DOHH2 (cell line): Measurements from ENCODE around the gene RIPK4.

Experiments
- H3F3A ChIP-seq: fragments of 200-600 bp; sonication (generic), shearing (Covaris generic); 2 replicates; pipeline ENCODE4 v1.6.0; 2016; ENCODE audit warnings: antibody characterized with exemption, mild to moderate bottlenecking; ENCODE audit not compliant: control insufficient read depth, insufficient read depth
- H3K27ac ChIP-seq: fragments of 200-600 bp; sonication (generic); 2 replicates; pipeline ENCODE4 v1.5.1; 2014; ENCODE audit warnings: low read depth, mild to moderate bottlenecking, low read length, moderate library complexity
- H3K27me3 ChIP-seq: fragments of 200-600 bp; sonication (generic); 2 replicates; pipeline ENCODE4 v1.6.1; 2014; ENCODE audit warnings: mild to moderate bottlenecking, low read length, mixed read lengths; ENCODE audit not compliant: control insufficient read depth
- H3K36me3 ChIP-seq: fragments of 200-600 bp; sonication (generic); 2 replicates; pipeline ENCODE4 v1.6.1; 2014; ENCODE audit warnings: mild to moderate bottlenecking, low read length, moderate library complexity, mixed read lengths; ENCODE audit not compliant: control insufficient read depth
- H3K4me1 ChIP-seq: fragments of 200-600 bp; sonication (generic); 2 replicates; pipeline ENCODE4 v1.6.1; 2014; ENCODE audit warnings: mild to moderate bottlenecking, low read length, mixed read lengths; ENCODE audit not compliant: control insufficient read depth
- H3K4me2 ChIP-seq: fragments of 200-600 bp; sonication (generic); 2 replicates; pipeline ENCODE4 v1.6.0; 2014; ENCODE audit warnings: mild to moderate bottlenecking, low read length, moderate library complexity
- H3K4me3 ChIP-seq: fragments of 200-600 bp; sonication (generic); 2 replicates; pipeline ENCODE4 v1.5.1; 2014; ENCODE audit warnings: mild to moderate bottlenecking, low read length, mixed read lengths
- H3K79me2 ChIP-seq: fragments of 200-600 bp; sonication (generic); 2 replicates; pipeline ENCODE4 v1.6.1; 2014; ENCODE audit warnings: mild to moderate bottlenecking, low read length, mixed read lengths; ENCODE audit not compliant: control insufficient read depth
- H3K9me2 ChIP-seq: fragments of 200-600 bp; sonication (generic); replicated peaks from 2 replicates; pipeline ENCODE4 v1.6.1; 2014; ENCODE audit warnings: mild to moderate bottlenecking, low read length, mixed read lengths; ENCODE audit not compliant: control insufficient read depth
- H3K9me3 ChIP-seq: fragments of 200-600 bp; sonication (generic); 2 replicates; pipeline ENCODE4 v1.6.1; 2014; ENCODE audit warnings: antibody characterized with exemption, low read length, mixed read lengths; ENCODE audit not compliant: control insufficient read depth, insufficient read depth
- H4K20me1 ChIP-seq: fragments of 200-600 bp; sonication (generic); 2 replicates; pipeline ENCODE4 v1.6.0; 2014; ENCODE audit warnings: low read depth, mild to moderate bottlenecking, antibody characterized with exemption, low read length, moderate library complexity; ENCODE audit not compliant: control insufficient read depth, insufficient read depth
- EZH2phosphoT487 ChIP-seq: fragments of 200-600 bp; sonication (generic); IDR thresholded peaks from 2 replicates; pipeline ENCODE4 v1.6.1; 2017; ENCODE audit warnings: borderline replicate concordance, mild to moderate bottlenecking, antibody characterized with exemption, low read length, moderate library complexity, mixed read lengths
- TF ChIP-seq, protein P1 (sequence below): fragments of 200-600 bp; sonication (generic); IDR thresholded peaks from one replicate; pipeline ENCODE4 v1.5.1; 2014; ENCODE audit warnings: antibody characterized with exemption, mild to moderate bottlenecking, low read depth, low read length; ENCODE audit not compliant: poor library complexity, severe bottlenecking

The RIPK4 gene

DNA sequence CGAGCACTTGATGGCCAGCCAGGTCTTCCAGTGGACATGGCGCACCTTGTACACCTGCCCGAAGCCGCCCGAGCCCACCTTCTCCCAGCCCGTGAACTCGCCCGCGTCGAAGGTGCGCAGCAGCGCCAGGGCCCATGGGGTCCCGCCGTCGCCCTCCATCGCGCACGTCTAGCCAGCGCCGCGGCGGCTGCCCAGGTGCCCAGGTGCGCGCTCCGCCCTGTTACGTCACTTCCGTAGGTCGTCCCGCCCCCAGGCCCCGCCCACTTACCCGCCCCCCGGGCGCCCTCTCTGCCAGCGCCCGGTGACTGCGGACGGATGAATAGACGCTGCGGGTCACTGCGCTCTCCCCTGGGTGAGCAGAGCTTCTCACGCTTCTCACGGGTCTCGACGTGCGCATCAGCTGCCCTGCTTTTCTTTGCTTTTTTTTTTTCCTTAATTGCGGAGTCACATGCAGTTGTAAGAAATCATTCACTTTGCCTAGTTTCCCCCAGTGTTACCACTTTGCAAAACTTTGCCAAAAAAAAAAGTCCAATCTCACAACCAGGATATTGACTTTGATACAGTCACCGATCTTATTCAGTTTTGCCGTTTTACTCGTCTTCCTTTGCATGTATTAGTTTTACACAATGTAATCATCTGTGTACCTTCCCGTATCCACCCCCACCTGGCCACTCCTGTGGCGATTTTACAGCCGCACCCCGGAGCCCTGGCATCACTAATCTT is at the start of gene RIPK4:
TSS of gene RIPK4 (minus strand) at position 170 of the 723 bp plus-strand sequence. CDS start at position 159, 11 bp downstream.
- Histone ChIP-seq H4K20me1 (no peaks in the 10 kb centered on the region), H3K27ac (no peak within 1 kb of the TSS), H3K79me2 (no peaks in the 10 kb centered on the region), H3K4me3 (no peak within 1 kb of the TSS), H3K9me2 (no peaks in the 10 kb centered on the region), H3F3A (no peaks in the 10 kb centered on the region), H3K27me3 (peaks cover 22% of the 10 kb centered on the region), H3K4me1 (peaks cover 6% of the 10 kb centered on the region), H3K36me3 (no peaks in the 10 kb centered on the region), H3K9me3 (no peaks in the 10 kb centered on the region), H3K4me2 (no peak within 1 kb of the TSS)
- no peak for TF ChIP-seq EZH2phosphoT487
- TF ChIP-seq, protein P1, sequence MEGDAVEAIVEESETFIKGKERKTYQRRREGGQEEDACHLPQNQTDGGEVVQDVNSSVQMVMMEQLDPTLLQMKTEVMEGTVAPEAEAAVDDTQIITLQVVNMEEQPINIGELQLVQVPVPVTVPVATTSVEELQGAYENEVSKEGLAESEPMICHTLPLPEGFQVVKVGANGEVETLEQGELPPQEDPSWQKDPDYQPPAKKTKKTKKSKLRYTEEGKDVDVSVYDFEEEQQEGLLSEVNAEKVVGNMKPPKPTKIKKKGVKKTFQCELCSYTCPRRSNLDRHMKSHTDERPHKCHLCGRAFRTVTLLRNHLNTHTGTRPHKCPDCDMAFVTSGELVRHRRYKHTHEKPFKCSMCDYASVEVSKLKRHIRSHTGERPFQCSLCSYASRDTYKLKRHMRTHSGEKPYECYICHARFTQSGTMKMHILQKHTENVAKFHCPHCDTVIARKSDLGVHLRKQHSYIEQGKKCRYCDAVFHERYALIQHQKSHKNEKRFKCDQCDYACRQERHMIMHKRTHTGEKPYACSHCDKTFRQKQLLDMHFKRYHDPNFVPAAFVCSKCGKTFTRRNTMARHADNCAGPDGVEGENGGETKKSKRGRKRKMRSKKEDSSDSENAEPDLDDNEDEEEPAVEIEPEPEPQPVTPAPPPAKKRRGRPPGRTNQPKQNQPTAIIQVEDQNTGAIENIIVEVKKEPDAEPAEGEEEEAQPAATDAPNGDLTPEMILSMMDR: no peak

DNA sequence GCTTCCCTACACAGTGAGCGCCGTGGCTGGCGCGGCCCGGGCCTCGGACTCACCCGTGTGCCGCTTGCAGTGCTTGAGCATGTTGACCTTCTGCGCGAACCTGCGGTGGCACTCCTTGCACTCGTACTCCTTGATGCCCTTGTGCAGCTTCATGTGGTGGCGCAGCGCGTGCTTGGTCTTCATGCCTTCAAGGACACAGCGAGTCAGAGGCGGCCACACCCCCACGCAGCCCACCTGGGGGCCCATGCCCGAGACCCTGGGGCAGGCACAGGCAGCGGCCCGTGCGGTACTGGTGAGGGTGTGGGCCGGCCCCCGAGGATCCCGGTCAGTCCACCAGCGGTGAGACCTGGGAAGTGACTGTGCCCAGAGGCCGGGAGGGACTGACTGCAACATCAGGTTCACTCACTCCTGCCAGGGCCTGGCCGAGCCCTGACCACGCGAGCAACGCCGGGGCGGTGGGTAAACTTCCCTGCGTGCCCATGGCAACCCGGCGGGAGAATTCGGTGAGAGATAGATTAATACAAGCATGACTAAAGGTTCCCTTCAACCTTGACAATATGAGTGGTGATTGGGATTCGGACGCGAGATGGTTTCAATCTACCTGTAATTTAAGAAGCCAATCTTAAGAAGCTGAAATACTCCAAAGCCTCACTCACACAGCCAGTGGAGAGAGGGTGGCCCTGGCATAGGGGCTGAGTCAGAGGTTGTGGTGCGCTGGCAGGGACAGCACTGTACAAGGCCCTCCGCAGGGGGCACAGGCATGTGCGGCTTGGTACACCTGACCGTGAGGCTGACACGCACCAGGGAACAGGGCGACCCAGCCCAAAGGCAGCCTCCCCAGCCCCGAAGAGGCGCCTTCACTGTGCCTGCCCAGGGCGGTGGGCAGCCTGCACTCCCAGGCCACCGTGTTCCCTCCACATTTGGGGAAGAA is 49.1 kb upstream of the RIPK4 start:
- peaks cover 47% of the 10 kb centered on the region for H3K79me2 ChIP-seq

DNA sequence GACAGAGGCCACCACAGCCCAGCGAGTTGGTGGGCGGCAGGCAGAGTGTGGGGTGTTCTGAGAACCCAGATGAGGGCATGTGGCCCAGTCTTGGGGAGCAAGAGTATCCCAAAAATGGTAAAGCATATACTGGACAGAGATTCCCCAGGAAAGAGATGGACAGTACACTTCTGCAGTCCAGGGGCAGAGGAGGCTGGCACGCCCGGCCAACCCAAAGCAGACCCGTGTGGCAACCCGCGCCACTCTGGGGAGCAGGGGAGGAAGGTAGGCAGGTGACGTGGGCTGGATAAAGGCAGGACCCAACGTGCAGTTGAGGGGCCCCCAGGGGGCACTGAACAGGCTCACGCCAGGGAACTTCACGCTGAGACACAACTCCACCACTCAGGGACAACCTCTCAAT is 46.4 kb upstream of the RIPK4 start:
- Histone ChIP-seq H3K4me2 (no peak overlapping the region), H4K20me1 (peaks cover 16% of the 10 kb centered on the region; the same call in 1 of the 2 replicates), H3K9me2 (no peaks in the 10 kb centered on the region), H3K9me3 (no peaks in the 10 kb centered on the region), H3K4me3 (no peak overlapping the region), H3K36me3 (peaks cover 88% of the 10 kb centered on the region), H3K79me2 (peaks cover 72% of the 10 kb centered on the region), H3K4me1 (peaks cover 16% of the 10 kb centered on the region), H3K27me3 (no peaks in the 10 kb centered on the region), H3K27ac (no peak overlapping the region), H3F3A (peaks cover 16% of the 10 kb centered on the region)
- no peak for TF ChIP-seq EZH2phosphoT487
- TF ChIP-seq, protein P1: no peak

More for the DNA sequence above, 49.1 kb upstream of the RIPK4 start:
- peaks cover 89% of the 10 kb centered on the region for H3K36me3 ChIP-seq
- no peak overlapping the region for H3K4me3 ChIP-seq
- no peak for TF ChIP-seq EZH2phosphoT487
- TF ChIP-seq, protein P1: no peak
- no peaks in the 10 kb centered on the region for H3K9me2 ChIP-seq
- H3K27me3 ChIP-seq: no peaks in the 10 kb centered on the region
- no peak overlapping the region for H3K4me2 ChIP-seq
- no peaks in the 10 kb centered on the region for H3K9me3 ChIP-seq
- H4K20me1 ChIP-seq: peaks cover 10% of the 10 kb centered on the region; the same call in 1 of the 2 replicates
- H3K4me1 ChIP-seq: peaks cover 18% of the 10 kb centered on the region
- H3K27ac ChIP-seq: no peak overlapping the region
- H3F3A ChIP-seq: peaks cover 21% of the 10 kb centered on the region
